Naive thymus-derived CD4-positive, alpha-beta T cell (primary cell): ENCODE measurements around the gene HDAC8. TPM values are rescaled to one million over a fixed set of nuclear protein-coding genes. Genes with fewer than 3 reads are reported as not detected.
A peak's percentile ranks its signal among the peaks of the same experiment; 100 is the strongest.

Experiments
- ATAC-seq: fragments of 150-1000 bp; cut with Tn5 transposase; 2 replicates; pipeline ENCODE4 v1.10.0; 2021; ENCODE audit warnings: mild to moderate bottlenecking, moderate library complexity
- CTCF ChIA-PET: fragments of 350-600 bp; sonication (Branson Sonifier 250); formaldehyde crosslinking; loops from one replicate; lab custom pipeline; 2021; ENCODE audit warnings: antibody characterized with exemption; lab: Charles Lee
- POLR2A ChIA-PET: fragments of 350-600 bp; sonication (Branson Sonifier 250); formaldehyde crosslinking; loops from one replicate; lab custom pipeline; 2021; ENCODE audit warnings: antibody characterized with exemption, inconsistent platforms; lab: Charles Lee
- DNase-seq, 9 donors: peaks; one replicate each; pipeline versions ENCODE4 v3.0.0 to v3.0.0-alpha.2; 2020 to 2022; ENCODE audit warnings: mixed read lengths in 1 of 9
- H3K27ac ChIP-seq: one replicate; pipeline ENCODE4 v1.7.0; 2013; ENCODE audit warnings: mild to moderate bottlenecking, low read depth, low read length, moderate library complexity
- H3K27me3 ChIP-seq, 2 donors: one replicate each; pipeline ENCODE4 v1.7.0; 2013; ENCODE audit warnings: low read length in 2 of 2, mild to moderate bottlenecking in 2 of 2, moderate library complexity in 2 of 2; ENCODE audit not compliant: control insufficient read depth in 2 of 2, insufficient read depth in 2 of 2
- H3K36me3 ChIP-seq, 3 experiments: 1 replicate in 2 of 3; 2 replicates in 1 of 3; pipeline ENCODE4 v1.7.0; 2013; ENCODE audit warnings: low read length in 3 of 3, mild to moderate bottlenecking in 3 of 3, moderate library complexity in 1 of 3; ENCODE audit not compliant: insufficient read depth in 3 of 3, control insufficient read depth in 2 of 3
- H3K4me1 ChIP-seq, 2 donors: one replicate each; pipeline ENCODE4 v1.7.0; 2013; ENCODE audit warnings: low read length in 2 of 2, mild to moderate bottlenecking in 2 of 2, moderate library complexity in 1 of 2; ENCODE audit not compliant: control insufficient read depth in 2 of 2, insufficient read depth in 2 of 2
- H3K4me3 ChIP-seq: 2 replicates; pipeline ENCODE4 v1.7.0; 2013; ENCODE audit warnings: mild to moderate bottlenecking, low read length
- H3K9me3 ChIP-seq, 3 experiments: 1 replicate in 2 of 3; 2 replicates in 1 of 3; pipeline ENCODE4 v1.7.0; 2013; ENCODE audit warnings: low read length in 3 of 3; ENCODE audit not compliant: control insufficient read depth in 2 of 3
- H3K27ac Mint-ChIP-seq, 9 donors: one replicate each; pipeline ENCODE4 v1.8.0; 2020 to 2022; ENCODE audit warnings: mixed read lengths in 9 of 9, mild to moderate bottlenecking in 8 of 9, moderate library complexity in 5 of 9, inconsistent platforms in 2 of 9
- H3K27me3 Mint-ChIP-seq, 5 donors: one replicate each; pipeline ENCODE4 v1.8.0; 2021 to 2022; ENCODE audit warnings: mixed read lengths in 5 of 5, mild to moderate bottlenecking in 1 of 5
- H3K36me3 Mint-ChIP-seq, 5 donors: one replicate each; pipeline ENCODE4 v1.8.0; 2020 to 2022; ENCODE audit warnings: mixed read lengths in 5 of 5, mild to moderate bottlenecking in 3 of 5, inconsistent platforms in 1 of 5
- H3K4me1 Mint-ChIP-seq, 7 donors: one replicate each; pipeline ENCODE4 v1.8.0; 2020 to 2022; ENCODE audit warnings: mixed read lengths in 7 of 7, mild to moderate bottlenecking in 3 of 7, inconsistent platforms in 1 of 7
- H3K4me3 Mint-ChIP-seq, 10 donors: one replicate each; pipeline ENCODE4 v1.8.0; 2020 to 2022; ENCODE audit warnings: mild to moderate bottlenecking in 10 of 10, mixed read lengths in 10 of 10, moderate library complexity in 6 of 10, inconsistent platforms in 2 of 10
- H3K9me3 Mint-ChIP-seq, 11 donors: one replicate each; pipeline ENCODE4 v1.8.0; 2020 to 2022; ENCODE audit warnings: mixed read lengths in 11 of 11, mild to moderate bottlenecking in 4 of 11, inconsistent platforms in 1 of 11, moderate library complexity in 1 of 11
- intact Hi-C, 2 donors: fragments of 100-400 bp; cut with micrococcal nuclease; formaldehyde crosslinking; loops; one replicate each; pipeline ENCODE4 v1.15.1; 2023
- polyA plus RNA-seq, 2 donors: library from polyadenylated mRNA; unstranded; fragments of 300-500 nt; fragmentation: Illumina TruSeq; gene quantifications; one replicate each; pipeline ENCODE4 v1.2.3, GENCODE V29; 2021
- total RNA-seq, 6 experiments: library from RNA in 5 of 6; stranded (reverse) in 5 of 6; gene quantifications; 1 replicate in 5 of 6; 2 replicates in 1 of 6; pipeline ENCODE4 v1.2.3 and lab custom pipeline; 2021 to 2026

The HDAC8 gene
- total and polyA plus RNA-seq, 7 experiments from 2014 or later = 11.9 to 30.6 (median 14.8) TPM

GRCh38 chrX:72307646-72308051, 265.0 kb downstream of the HDAC8 start:
- Histone ChIP-seq H3K27ac (no peak overlapping the region), H3K4me3 (peak overlapping the region; percentile 53), H3K36me3 (no peaks in the 10 kb centered on the region), H3K4me1 (peaks cover 10 to 14% of the 10 kb centered on the region in 2 donors), H3K27me3 (peaks cover 0 to 15% of the 10 kb centered on the region in 2 donors), H3K9me3 (no peaks in the 10 kb centered on the region)
- ChIA-PET CTCF (no interaction called here), POLR2A (no interaction called here)
- no peak for ATAC-seq
- peaks cover 0 to 5% (median 0%) of the 10 kb centered on the region in 11 donors for H3K9me3 Mint-ChIP-seq
- intact Hi-C loops = loop anchor here in 1 of 2 donors (2.0 kb wide), 1 partner anchor 265 kb away; the partner anchor contains the start of gene HDAC8
- peak overlapping the region; percentile 33 to 90 (median 78) for H3K4me3 Mint-ChIP-seq
- no peaks in the 10 kb centered on the region for H3K36me3 Mint-ChIP-seq
- no peak overlapping the region for H3K27ac Mint-ChIP-seq
- DNase-seq = no peak
- H3K27me3 Mint-ChIP-seq = peaks cover 18 to 62% (median 37%) of the 10 kb centered on the region in 5 donors
- H3K4me1 Mint-ChIP-seq = peaks cover 4 to 44% (median 27%) of the 10 kb centered on the region in 7 donors

GRCh38 chrX:72306851-72307645, 265.6 kb downstream of the HDAC8 start:
- Mint-ChIP-seq H3K36me3 (no peaks in the 10 kb centered on the region), H3K27me3 (peaks cover 23 to 68% (median 40%) of the 10 kb centered on the region in 5 donors), H3K27ac (peak overlapping the region in 1 of 9 donors; percentile 19), H3K4me3 (peak overlapping the region; percentile 76 to 90 (median 86)), H3K4me1 (peaks cover 4 to 44% (median 27%) of the 10 kb centered on the region in 7 donors), H3K9me3 (peaks cover 0 to 5% (median 0%) of the 10 kb centered on the region in 11 donors)
- ChIA-PET POLR2A (interaction anchor here (1.5 kb wide), 1 partner anchor 126 kb away, joined by 5 read pairs; the partner anchor contains the start of gene PIN4), CTCF (no interaction called here)
- peaks cover 0 to 15% of the 10 kb centered on the region in 2 donors for H3K27me3 ChIP-seq
- peak overlapping the region; percentile 53 for H3K4me3 ChIP-seq
- H3K9me3 ChIP-seq = no peaks in the 10 kb centered on the region
- no peaks in the 10 kb centered on the region for H3K36me3 ChIP-seq
- intact Hi-C loops = no loop called here
- H3K4me1 ChIP-seq = peaks cover 10 to 14% of the 10 kb centered on the region in 2 donors
- ATAC-seq = peak; percentile 71
- H3K27ac ChIP-seq = no peak overlapping the region
- DNase-seq = peak in 2 of 9 donors; percentile 17 to 29

- H3K4me3 ChIP-seq = peak overlapping the region; percentile 27
- H3K9me3 ChIP-seq = no peaks in the 10 kb centered on the region
- POLR2A ChIA-PET = interaction anchor here (1.5 kb wide), 1 partner anchor 125 kb away, joined by 5 read pairs; the partner anchor contains the start of gene PIN4
- peaks cover 10 to 14% of the 10 kb centered on the region in 2 donors for H3K4me1 ChIP-seq
- peaks cover 23 to 71% (median 41%) of the 10 kb centered on the region in 5 donors for H3K27me3 Mint-ChIP-seq
- peak; percentile 8 for ATAC-seq
- peaks cover 4 to 44% (median 27%) of the 10 kb centered on the region in 7 donors for H3K4me1 Mint-ChIP-seq
- intact Hi-C loops = no loop called here
- H3K36me3 Mint-ChIP-seq = no peaks in the 10 kb centered on the region
- peaks cover 0 to 15% of the 10 kb centered on the region in 2 donors for H3K27me3 ChIP-seq
- peak overlapping the region; percentile 63 to 90 (median 82) for H3K4me3 Mint-ChIP-seq
- H3K9me3 Mint-ChIP-seq = peaks cover 0 to 5% (median 0%) of the 10 kb centered on the region in 11 donors
- no peak overlapping the region for H3K27ac Mint-ChIP-seq
- no peak for DNase-seq
- no peak overlapping the region for H3K27ac ChIP-seq
- CTCF ChIA-PET = no interaction called here
- H3K36me3 ChIP-seq = no peaks in the 10 kb centered on the region
Measured at GRCh38 chrX:72306085-72306801, 266.4 kb downstream of the HDAC8 start.

GRCh38 chrX:72305286-72306084, 267.2 kb downstream of the HDAC8 start, which contains the start of gene CITED1:
Gene CITED1, minus strand, starts transcription at chrX:72305914. Its CDS starts 3,045 bp downstream, at chrX:72302869.
- Mint-ChIP-seq H3K36me3 (no peaks in the 10 kb centered on the region), H3K4me1 (peaks cover 4 to 44% (median 27%) of the 10 kb centered on the region in 7 donors), H3K9me3 (peaks cover 0 to 5% (median 0%) of the 10 kb centered on the region in 11 donors), H3K27ac (no peak within 1 kb of the TSS), H3K4me3 (peak within 1 kb of the TSS; percentile 75 to 90 (median 86)), H3K27me3 (peaks cover 27 to 76% (median 45%) of the 10 kb centered on the region in 5 donors)
- CTCF ChIA-PET = no interaction called here
- intact Hi-C loops = no loop called here
- ATAC-seq (peak; percentile 34), DNase-seq (peak in 1 of 9 donors; percentile 4)
- Histone ChIP-seq H3K4me1 (peaks cover 10 to 14% of the 10 kb centered on the region in 2 donors), H3K9me3 (no peaks in the 10 kb centered on the region), H3K4me3 (peak within 1 kb of the TSS; percentile 53), H3K27ac (no peak within 1 kb of the TSS), H3K27me3 (peaks cover 0 to 15% of the 10 kb centered on the region in 2 donors), H3K36me3 (no peaks in the 10 kb centered on the region)
- POLR2A ChIA-PET = interaction anchor here (1.5 kb wide), 1 partner anchor 124 kb away, joined by 5 read pairs; the partner anchor contains the start of gene PIN4

- CTCF ChIA-PET = no interaction called here
- POLR2A ChIA-PET = no interaction called here
- Histone ChIP-seq H3K4me1 (peaks cover 10 to 14% of the 10 kb centered on the region in 2 donors), H3K27me3 (peaks cover 0 to 15% of the 10 kb centered on the region in 2 donors), H3K9me3 (no peaks in the 10 kb centered on the region), H3K36me3 (no peaks in the 10 kb centered on the region), H3K27ac (no peak overlapping the region), H3K4me3 (peak overlapping the region; percentile 27)
- Mint-ChIP-seq H3K4me3 (peak overlapping the region; percentile 27 to 90 (median 70)), H3K27ac (no peak overlapping the region), H3K9me3 (peaks cover 0 to 5% (median 0%) of the 10 kb centered on the region in 11 donors), H3K36me3 (no peaks in the 10 kb centered on the region), H3K4me1 (peaks cover 4 to 44% (median 27%) of the 10 kb centered on the region in 7 donors), H3K27me3 (peaks cover 30 to 75% (median 48%) of the 10 kb centered on the region in 5 donors)
- intact Hi-C loops = no loop called here
- no peak for DNase-seq
- ATAC-seq = no peak
Measured at GRCh38 chrX:72304877-72305276, 267.8 kb downstream of the HDAC8 start.
